GM12892 (cell line): Measurements from ENCODE around the gene OTUD1.

Experiments used
- POLR2A ChIP-seq: IDR thresholded peaks from 2 replicates; pipeline ENCODE4 v1.6.1; 2011; ENCODE audit warnings: low read depth, low read length, control low read depth
- POLR2AphosphoS5 ChIP-seq: IDR thresholded peaks from 2 replicates; pipeline ENCODE4 v1.6.1; 2011; ENCODE audit warnings: low read depth, low read length, control low read depth
- TAF1 ChIP-seq: IDR thresholded peaks from 2 replicates; pipeline ENCODE4 v1.6.1; 2011; ENCODE audit warnings: low read depth, mild to moderate bottlenecking, control low read depth, low read length, borderline replicate concordance

DNA sequence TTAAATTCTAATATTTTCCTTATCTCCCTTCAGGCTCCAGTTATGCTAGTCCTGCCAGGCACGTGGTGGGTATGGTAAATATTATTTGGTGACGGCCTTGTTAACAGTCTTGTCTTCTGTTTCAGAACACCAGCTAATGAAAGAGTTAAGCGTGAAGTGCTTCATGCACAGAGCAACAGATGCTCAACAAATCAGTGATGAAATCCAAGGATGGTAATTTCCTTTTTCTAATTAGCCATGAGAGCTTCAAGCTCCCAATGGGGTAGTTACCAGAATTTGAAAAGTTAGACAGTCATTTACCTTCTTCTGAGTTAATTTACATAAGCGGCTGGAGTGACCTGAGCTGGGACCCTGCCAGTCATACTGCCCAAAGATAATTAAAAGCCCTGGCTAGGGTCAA lies 1.9 kb upstream of the OTUD1 start:
- TF ChIP-seq POLR2AphosphoS5 (no peak), POLR2A (no peak), TAF1 (no peak)
